Stimulated activated CD4-positive, alpha-beta T cell treated with anti-CD3 and anti-CD28 coated beads, Interleukin-2, amount 100 ng/mL, for 4 hours (primary cell): ENCODE measurements around the gene BCL2.
"Not testable (repeated sequence)": the region's sequence is repeated elsewhere in the genome, so short reads cannot be mapped to it uniquely, and the experiment has no call there.

Source experiments
- DNase-seq: peaks from one replicate; pipeline ENCODE4 v3.0.0-alpha.2; 2020; ENCODE audit warnings: low read depth

The BCL2 gene

GRCh38 chr18:63234432-63234831, 85.1 kb downstream of the BCL2 start:
- DNase-seq, result no peak

GRCh38 chr18:63233334-63233733, 86.2 kb downstream of the BCL2 start:
- peak; percentile 64 for DNase-seq

GRCh38 chr18:63232826-63233225, 86.7 kb downstream of the BCL2 start:
- no peak for DNase-seq

- DNase-seq, result no peak
Observed at GRCh38 chr18:63229971-63230370, 89.6 kb downstream of the BCL2 start.

GRCh38 chr18:63225434-63225833, 94.1 kb downstream of the BCL2 start:
- no peak for DNase-seq

- no peak for DNase-seq
Observed at GRCh38 chr18:63224630-63225029, 94.9 kb downstream of the BCL2 start.

GRCh38 chr18:63223837-63224236, 95.7 kb downstream of the BCL2 start:
- DNase-seq, result no peak

GRCh38 chr18:63220903-63221302, 98.7 kb downstream of the BCL2 start:
- DNase-seq, result no peak

GRCh38 chr18:63218472-63218871, 101.1 kb downstream of the BCL2 start:
- DNase-seq, result no peak

- no peak for DNase-seq
Observed at GRCh38 chr18:63216516-63217311, 102.9 kb downstream of the BCL2 start.

- DNase-seq, result no peak
Observed at GRCh38 chr18:63213936-63214671, 105.5 kb downstream of the BCL2 start.

- DNase-seq, result peak; percentile 25
Observed at GRCh38 chr18:63213331-63213900, 106.2 kb downstream of the BCL2 start.

- no peak for DNase-seq
Observed at GRCh38 chr18:63210521-63210920, 109.0 kb downstream of the BCL2 start.

- no peak for DNase-seq
Observed at GRCh38 chr18:63208676-63209075, 110.9 kb downstream of the BCL2 start.

GRCh38 chr18:63207835-63208234, 111.7 kb downstream of the BCL2 start:
- no peak for DNase-seq

- DNase-seq, result no peak
Observed at GRCh38 chr18:63207143-63207790, 112.3 kb downstream of the BCL2 start.

- DNase-seq, result no peak
Observed at GRCh38 chr18:63206433-63207142, 113.0 kb downstream of the BCL2 start.

- no peak for DNase-seq
Observed at GRCh38 chr18:63205791-63206252, 113.7 kb downstream of the BCL2 start.

GRCh38 chr18:63203497-63203896, 116.1 kb downstream of the BCL2 start:
- no peak for DNase-seq

GRCh38 chr18:63202828-63203227, 116.7 kb downstream of the BCL2 start:
- DNase-seq, result no peak

GRCh38 chr18:63201456-63201855, 118.1 kb downstream of the BCL2 start:
- DNase-seq, result not testable (repeated sequence)

GRCh38 chr18:63199743-63200241, 119.8 kb downstream of the BCL2 start:
- DNase-seq, result peak; percentile 37
